H1 (cell line): ENCODE results near the gene CPNE8. TPM values are rescaled to one million over a fixed set of nuclear protein-coding genes. Genes with fewer than 3 reads are reported as not detected.

Experiments used
- CTCF ChIA-PET: fragments of 300-600 bp; sonication (Branson Sonifier 250); formaldehyde crosslinking; loops from one replicate; lab custom pipeline; 2021; ENCODE audit not compliant: partially characterized antibody; lab: Charles Lee
- POLR2A ChIA-PET: fragments of 300-600 bp; sonication (Branson Sonifier 250); formaldehyde crosslinking; loops from one replicate; lab custom pipeline; 2021; ENCODE audit warnings: inconsistent platforms; ENCODE audit not compliant: partially characterized antibody; lab: Charles Lee
- DNase-seq, 2 experiments: peaks; one replicate each; pipeline versions ENCODE4 v3.0.0 to v3.0.0-alpha.2; 2010 to 2022; ENCODE audit warnings: low spot score in 2 of 2, low read depth in 1 of 2, mixed read lengths in 1 of 2
- FAIRE-seq: peaks from 2 replicates; lab custom pipeline; 2011; peaks lifted over from hg19 to GRCh38; lab: Jason Lieb, UNC
- H2AFZ ChIP-seq: 2 replicates; pipeline ENCODE4 v1.8.1; 2012; ENCODE audit warnings: low read length, inconsistent platforms
- H2AK5ac ChIP-seq: 2 replicates; pipeline ENCODE4 v1.6.1; 2013; ENCODE audit warnings: low read depth, low read length
- H2BK120ac ChIP-seq: replicated peaks from 2 replicates; pipeline ENCODE3; 2013; ENCODE audit warnings: low read depth, low read length, inconsistent platforms
- H2BK12ac ChIP-seq: 2 replicates; pipeline ENCODE4 v1.6.1; 2013; ENCODE audit warnings: low read depth, low read length
- H2BK15ac ChIP-seq: 2 replicates; pipeline ENCODE4 v1.6.1; 2013; ENCODE audit warnings: low read length
- H2BK20ac ChIP-seq: 2 replicates; pipeline ENCODE4 v1.6.1; 2013; ENCODE audit warnings: low read length
- H2BK5ac ChIP-seq: 2 replicates; pipeline ENCODE4 v1.6.1; 2013; ENCODE audit warnings: low read depth, low read length
- H3K14ac ChIP-seq: 2 replicates; pipeline ENCODE4 v1.6.1; 2013; ENCODE audit warnings: inconsistent platforms; ENCODE audit not compliant: insufficient read length
- H3K18ac ChIP-seq: 2 replicates; pipeline ENCODE4 v1.6.1; 2013; ENCODE audit warnings: low read length; ENCODE audit errors: extremely low read depth
- H3K23ac ChIP-seq: 2 replicates; pipeline ENCODE4 v1.6.1; 2013; ENCODE audit warnings: inconsistent platforms; ENCODE audit not compliant: insufficient read length
- H3K23me2 ChIP-seq: 2 replicates; pipeline ENCODE4 v1.6.1; 2013; ENCODE audit warnings: low read depth, low read length
- H3K27ac ChIP-seq: 2 replicates; pipeline ENCODE4 v1.6.1; 2011; ENCODE audit warnings: low read depth, low read length, inconsistent platforms
- H3K27me3 ChIP-seq, 4 experiments: replicated peaks in 1 of 4; 1 replicate in 1 of 4; 2 replicates in 3 of 4; pipeline versions ENCODE4 v1.6.1 to v1.8.1; 2011 to 2013; ENCODE audit warnings: low read length in 3 of 4, mild to moderate bottlenecking in 3 of 4, inconsistent platforms in 2 of 4, mixed read lengths in 2 of 4, moderate library complexity in 1 of 4; ENCODE audit not compliant: control insufficient read depth in 3 of 4, insufficient read depth in 3 of 4; ENCODE audit errors: extremely low read depth in 1 of 4
- H3K36me3 ChIP-seq, 4 experiments: 2 replicates each; pipeline versions ENCODE4 v1.6.1 to v1.8.1; 2011 to 2013; ENCODE audit warnings: mild to moderate bottlenecking in 4 of 4, low read length in 3 of 4, moderate library complexity in 2 of 4, control low read depth in 1 of 4, inconsistent platforms in 1 of 4; ENCODE audit not compliant: insufficient read depth in 4 of 4, control insufficient read depth in 2 of 4
- H3K4ac ChIP-seq: replicated peaks from 2 replicates; pipeline ENCODE3; 2013; ENCODE audit warnings: low read length, low read depth, mixed read lengths, inconsistent platforms; ENCODE audit not compliant: insufficient read length
- H3K4me1 ChIP-seq, 4 experiments: replicated peaks in 1 of 4; 1 replicate in 1 of 4; 2 replicates in 3 of 4; pipeline versions ENCODE4 v1.6.1 to v1.8.1; 2011 to 2013; ENCODE audit warnings: low read length in 3 of 4, inconsistent platforms in 2 of 4, mixed read lengths in 1 of 4; ENCODE audit not compliant: insufficient read depth in 4 of 4, control insufficient read depth in 3 of 4
- H3K4me2 ChIP-seq, 2 experiments: 2 replicates each; pipeline versions ENCODE4 v1.6.1 to v1.8.1; 2011 to 2013; ENCODE audit warnings: low read depth in 2 of 2, low read length in 2 of 2, control low read depth in 1 of 2, inconsistent platforms in 1 of 2, mild to moderate bottlenecking in 1 of 2; ENCODE audit not compliant: insufficient read depth in 1 of 2
- H3K4me3 ChIP-seq, 4 experiments: fragments of 200-600, 300-600 bp in 1 of 4; sonication (generic), shearing (Covaris generic), sonication (Bioruptor Twin) in 1 of 4; 2 replicates each; pipeline versions ENCODE4 v1.5.1 to v1.8.1; 2011 to 2016; ENCODE audit warnings: low read length in 4 of 4, low read depth in 3 of 4, control low read depth in 2 of 4, inconsistent platforms in 2 of 4, mild to moderate bottlenecking in 2 of 4, mixed read lengths in 1 of 4, moderate library complexity in 1 of 4; ENCODE audit not compliant: insufficient read depth in 2 of 4; ENCODE audit errors: extremely low read depth in 1 of 4
- H3K56ac ChIP-seq: replicated peaks from 2 replicates; pipeline ENCODE3; 2013; ENCODE audit warnings: low read depth, mild to moderate bottlenecking, mixed read lengths, low read length, inconsistent platforms; ENCODE audit not compliant: insufficient read length
- H3K79me1 ChIP-seq: 2 replicates; pipeline ENCODE4 v1.6.1; 2013; ENCODE audit warnings: low read depth, low read length, control low read depth
- H3K79me2 ChIP-seq, 2 experiments: 2 replicates each; pipeline versions ENCODE4 v1.6.1 to v1.8.1; 2012 to 2013; ENCODE audit warnings: low read length in 2 of 2, mild to moderate bottlenecking in 2 of 2, inconsistent platforms in 1 of 2; ENCODE audit not compliant: insufficient read depth in 2 of 2, control insufficient read depth in 1 of 2
- H3K9ac ChIP-seq, 4 experiments: replicated peaks in 1 of 4; 1 replicate in 1 of 4; 2 replicates in 3 of 4; pipeline versions ENCODE4 v1.6.1 to v1.8.1; 2011 to 2013; ENCODE audit warnings: low read depth in 3 of 4, low read length in 3 of 4, control low read depth in 2 of 4, mild to moderate bottlenecking in 2 of 4, moderate library complexity in 2 of 4, inconsistent platforms in 1 of 4; ENCODE audit errors: extremely low read depth in 1 of 4
- H3K9me3 ChIP-seq, 2 experiments: 2 replicates each; pipeline versions ENCODE4 v1.6.1 to v1.8.1; 2012 to 2013; ENCODE audit warnings: mild to moderate bottlenecking in 2 of 2, moderate library complexity in 2 of 2, control low read depth in 1 of 2, inconsistent platforms in 1 of 2, low read depth in 1 of 2, low read length in 1 of 2, mixed read lengths in 1 of 2; ENCODE audit not compliant: insufficient read depth in 2 of 2
- H4K20me1 ChIP-seq, 2 experiments: replicated peaks in 1 of 2; 2 replicates each; pipeline versions ENCODE3 to v1.8.1; 2011 to 2013; ENCODE audit warnings: inconsistent platforms in 2 of 2, low read length in 2 of 2, mild to moderate bottlenecking in 1 of 2; ENCODE audit not compliant: insufficient read depth in 2 of 2, control insufficient read depth in 1 of 2
- H4K5ac ChIP-seq: 2 replicates; pipeline ENCODE4 v1.6.1; 2013; ENCODE audit warnings: low read length, low read depth, mixed read lengths, inconsistent platforms; ENCODE audit not compliant: insufficient read length
- H4K8ac ChIP-seq: 2 replicates; pipeline ENCODE4 v1.8.0; 2013; ENCODE audit warnings: mild to moderate bottlenecking, moderate library complexity, low read length, inconsistent platforms; ENCODE audit not compliant: insufficient read depth; ENCODE audit errors: extremely low read depth
- H4K91ac ChIP-seq: replicated peaks from 2 replicates; pipeline ENCODE3; 2013; ENCODE audit warnings: low read length, mixed read lengths, inconsistent platforms; ENCODE audit not compliant: insufficient read length
- CBX5 ChIP-seq: fragments of 300-800, 300-1000 bp; sonication (generic); IDR thresholded peaks from 2 replicates; pipeline ENCODE4 v1.7.1; 2016; ENCODE audit warnings: antibody characterized with exemption, low read length, low read depth
- CHD1 ChIP-seq: IDR thresholded peaks from 2 replicates; pipeline ENCODE4 v1.6.1; 2012; ENCODE audit warnings: low read depth, low read length, improper control_type of control experiment
- GTF2F1 ChIP-seq: IDR thresholded peaks from 2 replicates; pipeline ENCODE4 v1.6.1; 2012; ENCODE audit warnings: low read depth, low read length, improper control_type of control experiment, borderline replicate concordance
- HDAC6 ChIP-seq: IDR thresholded peaks from one replicate; pipeline ENCODE4 v1.7.1; 2012; ENCODE audit warnings: low read depth, mild to moderate bottlenecking, inconsistent platforms, low read length, moderate library complexity
- MAFK ChIP-seq: IDR thresholded peaks from 2 replicates; pipeline ENCODE4 v1.6.1; 2012; ENCODE audit warnings: low read depth, mild to moderate bottlenecking, improper control_type of control experiment, low read length
- SAP30 ChIP-seq: fragments of 300-600 bp; sonication (generic); IDR thresholded peaks from 2 replicates; pipeline ENCODE4 v1.7.1; 2012; ENCODE audit warnings: low read length, moderate library complexity, mild to moderate bottlenecking, inconsistent platforms; ENCODE audit not compliant: insufficient read depth, insufficient replicate concordance
- SIRT6 ChIP-seq: IDR thresholded peaks from one replicate; pipeline ENCODE4 v1.7.1; 2012; ENCODE audit warnings: low read length, inconsistent platforms
- SUZ12 ChIP-seq: fragments of 200-600 bp; sonication (generic); IDR thresholded peaks from 2 replicates; pipeline ENCODE4 v1.6.1; 2012; ENCODE audit warnings: mild to moderate bottlenecking, inconsistent platforms, low read length, moderate library complexity, mixed read lengths
- WGBS, 2 experiments: shearing (Covaris generic) in 1 of 2; methylation state at CpG; one replicate each; pipeline versions ENCODE4 v1.1.6 to v1.1.7; 2013 to 2015; ENCODE audit warnings: low lambda C conversion rate in 2 of 2, mixed read lengths in 2 of 2, inconsistent platforms in 1 of 2, low coverage in 1 of 2, missing lambda C conversion rate in 1 of 2; ENCODE audit not compliant: insufficient replicate concordance in 2 of 2, insufficient coverage in 1 of 2, insufficient read length in 1 of 2; ENCODE audit errors: extremely low coverage in 1 of 2, missing lambda C conversion rate in 1 of 2; 5-methylcytosine and 5-hydroxymethylcytosine counted together
- polyA plus RNA-seq, 7 experiments: library from polyadenylated mRNA; depleted of rRNA in 3 of 7; stranded (reverse) in 5 of 7; unstranded in 2 of 7; fragments of >200 nt in 5 of 7; fragments of 200-250 nt in 2 of 7; gene quantifications; 1 replicate in 5 of 7; 2 replicates in 1 of 7; 4 replicates in 1 of 7; pipeline versions ENCODE4 v1.2.1 to v1.2.3, GENCODE V29; 2011 to 2013; ENCODE audit warnings: missing spikeins in 2 of 7, mixed read lengths in 2 of 7
- total RNA-seq: library from RNA; stranded (reverse); fragmentation: NEBNext Ultra II Directional; extraction: Animal tissue kit (Norgen Biotek cat#: 25700); gene quantifications from 2 replicates; pipeline ENCODE4 v1.2.1, GENCODE V29; 2021

Gene CPNE8
- total and polyA plus RNA-seq, 2 of the 8 experiments (the other 6 are each of a cell fraction or from before 2014, with no cell fraction given), result 2.5 to 6.8 TPM

GRCh38 chr12:38850461-38850860, 54.9 kb downstream of the CPNE8 start:
- Histone ChIP-seq H3K79me2 (no peaks in the 10 kb centered on the region), H3K27me3 (no peaks in the 10 kb centered on the region), H3K18ac (no peak overlapping the region), H3K4me2 (no peak overlapping the region), H3K36me3 (no peaks in the 10 kb centered on the region), H3K56ac (no peak overlapping the region), H3K9ac (no peak overlapping the region), H3K4me3 (no peak overlapping the region), H2BK15ac (no peak overlapping the region), H2BK20ac (no peak overlapping the region), H4K8ac (no peak overlapping the region), H4K5ac (no peak overlapping the region), H2BK5ac (no peak overlapping the region), H4K20me1 (no peaks in the 10 kb centered on the region), H3K23me2 (no peaks in the 10 kb centered on the region), H2AK5ac (no peak overlapping the region), H3K23ac (no peak overlapping the region), H3K27ac (no peak overlapping the region), H3K9me3 (no peaks in the 10 kb centered on the region), H2AFZ (no peak overlapping the region), H3K4me1 (no peaks in the 10 kb centered on the region; a peak in 1 of 7 replicates), H3K4ac (no peak overlapping the region), H2BK120ac (no peak overlapping the region), H3K79me1 (no peaks in the 10 kb centered on the region; the same call in 1 of the 2 replicates), H2BK12ac (no peak overlapping the region), H3K14ac (no peak overlapping the region), H4K91ac (no peak overlapping the region)
- no peak for TF ChIP-seq SIRT6
- no peak for TF ChIP-seq MAFK
- TF ChIP-seq SAP30, result no peak
- no peak for TF ChIP-seq CBX5
- no peak for TF ChIP-seq CHD1
- TF ChIP-seq GTF2F1, result no peak
- no peak for TF ChIP-seq SUZ12
- TF ChIP-seq HDAC6, result no peak
- FAIRE-seq, result no peak
- no peak for DNase-seq
- WGBS, 2 experiments, result 83% methylated on average over 1 of the region's 1 CpG; no CpG with 5 or more reads in 1 of the 2 experiments
- CTCF ChIA-PET, result interaction anchor here (0.6 kb wide), 1 partner anchor 711 kb away, joined by 3 read pairs; no protein-coding TSS in a partner anchor
- POLR2A ChIA-PET, result no interaction called here
